ENCODE results near the gene RNMT. TPM values are rescaled to one million over a fixed set of nuclear protein-coding genes. Genes with fewer than 3 reads are reported as not detected.

Gene RNMT
- total and polyA plus RNA-seq, 2 of the 4 experiments (the other 2 are of a cell fraction): 13.3 to 13.6 TPM

DNA sequence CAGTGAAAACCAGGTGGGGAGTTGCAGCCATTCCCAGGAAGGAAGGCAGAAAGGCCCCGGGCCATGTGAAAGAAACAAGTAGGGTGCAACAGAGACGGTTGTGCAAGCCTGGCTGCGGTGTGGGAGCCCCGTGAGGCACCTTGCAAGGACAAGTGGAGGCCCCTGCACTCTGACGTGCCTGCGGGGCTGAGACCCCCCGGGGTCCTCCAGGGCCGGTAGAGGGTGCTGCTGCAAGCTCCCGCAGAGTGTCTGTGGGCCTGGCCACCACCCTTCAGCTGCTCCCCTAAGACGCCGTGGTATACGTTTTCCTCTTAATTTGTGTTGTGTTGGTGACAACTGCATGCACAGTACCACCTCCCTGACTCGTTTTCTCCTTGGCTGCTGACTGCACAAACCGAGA is 70.0 kb downstream of the RNMT start:
- no peak overlapping the region for H3K18ac ChIP-seq (ENCODE audit: low read depth, low read length)
- H3K27me3 ChIP-seq (ENCODE audit: control insufficient read depth, insufficient read depth, low read length): peaks cover 7% of the 10 kb centered on the region; the same call in 1 of the 2 replicates
- H4K91ac ChIP-seq (ENCODE audit: insufficient read depth, low read depth, low read length): no peak overlapping the region
- H4K5ac ChIP-seq (ENCODE audit: low read depth, low read length): no peak overlapping the region
- POLR2A ChIA-PET (ENCODE audit: unreplicated experiment): no interaction called here
- no peak overlapping the region for H2AK9ac ChIP-seq (replicated peaks; ENCODE audit: low read depth, low read length, poor library complexity)
- no peaks in the 10 kb centered on the region for H3K9me1 ChIP-seq (ENCODE audit: insufficient read depth, low read length)
- H3K56ac ChIP-seq (ENCODE audit: extremely low read depth, insufficient read depth, low read length): no peak overlapping the region
- H3K4me3 ChIP-seq (ENCODE audit: insufficient read depth, low read depth, low read length): no peak overlapping the region
- CTCF ChIA-PET: no interaction called here
- H4K20me1 ChIP-seq (ENCODE audit: insufficient read depth, low read length): no peaks in the 10 kb centered on the region
- H3K36me3 ChIP-seq (ENCODE audit: control insufficient read depth, insufficient read depth, low read length): no peaks in the 10 kb centered on the region
- ATAC-seq (ENCODE audit: low read depth) (no peak), DNase-seq (no peak)
- TF ChIP-seq FOS (IDR thresholded peaks at IDR 0.05; ENCODE audit: low read depth, low read length) (no peak), RAD21 (IDR thresholded peaks at IDR 0.05; ENCODE audit: low read length) (no peak), CHD1 (IDR thresholded peaks at IDR 0.05; ENCODE audit: low read depth, low read length) (no peak), SMC3 (IDR thresholded peaks at IDR 0.05; ENCODE audit: low read depth, low read length) (no peak), MAZ (IDR thresholded peaks at IDR 0.05; ENCODE audit: borderline replicate concordance, low read depth, low read length) (no peak), MXI1 (IDR thresholded peaks at IDR 0.05; ENCODE audit: borderline replicate concordance, low read depth, low read length) (no peak), CEBPB (IDR thresholded peaks at IDR 0.05; ENCODE audit: low read depth, low read length) (no peak), BHLHE40 (IDR thresholded peaks at IDR 0.05; ENCODE audit: low read depth, low read length) (no peak), RFX5 (IDR thresholded peaks at IDR 0.05; ENCODE audit: low read depth, low read length) (no peak)
- TF ChIP-seq, protein P1, sequence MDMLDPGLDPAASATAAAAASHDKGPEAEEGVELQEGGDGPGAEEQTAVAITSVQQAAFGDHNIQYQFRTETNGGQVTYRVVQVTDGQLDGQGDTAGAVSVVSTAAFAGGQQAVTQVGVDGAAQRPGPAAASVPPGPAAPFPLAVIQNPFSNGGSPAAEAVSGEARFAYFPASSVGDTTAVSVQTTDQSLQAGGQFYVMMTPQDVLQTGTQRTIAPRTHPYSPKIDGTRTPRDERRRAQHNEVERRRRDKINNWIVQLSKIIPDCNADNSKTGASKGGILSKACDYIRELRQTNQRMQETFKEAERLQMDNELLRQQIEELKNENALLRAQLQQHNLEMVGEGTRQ (IDR thresholded peaks at IDR 0.05; ENCODE audit: low read depth, low read length): no peak
- H3K9ac ChIP-seq (ENCODE audit: low read depth, low read length): no peak overlapping the region
- no peaks in the 10 kb centered on the region for H3K79me1 ChIP-seq (ENCODE audit: low read depth in 1 of 2, low read length in 2 of 2)
- no peak overlapping the region for H3K4me2 ChIP-seq (ENCODE audit: low read depth, low read length)
- H2BK120ac ChIP-seq (ENCODE audit: low read depth, low read length): no peak overlapping the region
- H2BK5ac ChIP-seq (ENCODE audit: low read depth, low read length, poor library complexity, severe bottlenecking): no peak overlapping the region
- H3K27ac ChIP-seq (ENCODE audit: insufficient read depth, low read length): no peak overlapping the region
- WGBS, 2 experiments (ENCODE audit: extremely low coverage in 2 of 2, insufficient read length in 1 of 2): 71% methylated on average over 4 of the region's 14 CpGs; no CpG with 5 or more reads in 1 of the 2 experiments
- dilution Hi-C loops (cut with HindIII; ENCODE audit: low sequenced_read_pairs, unreplicated experiment): no loop called here
- no peak overlapping the region for H2AFZ ChIP-seq (replicated peaks; ENCODE audit: low read length, poor library complexity)
- intact Hi-C loops (cut with micrococcal nuclease): no loop called here
- H3K23ac ChIP-seq (ENCODE audit: low read depth, low read length): no peak overlapping the region
- in situ Hi-C loops (cut with MboI; ENCODE audit: low sequenced_read_pairs): no loop called here
- no peak overlapping the region for H3K4ac ChIP-seq (ENCODE audit: low read depth, low read length)
- H3K14ac ChIP-seq (replicated peaks; ENCODE audit: low read depth, low read length): no peak overlapping the region
- no peak overlapping the region for H2BK15ac ChIP-seq (ENCODE audit: low read depth, low read length)
- H2BK20ac ChIP-seq (ENCODE audit: low read depth, low read length): no peak overlapping the region
- no TSS peak for BruUV-seq (replicated peaks)
- H3K4me1 ChIP-seq (ENCODE audit: control insufficient read depth, insufficient read depth, low read length): no peaks in the 10 kb centered on the region
- H4K8ac ChIP-seq (ENCODE audit: low read depth in 2 of 2, low read length in 2 of 2): no peak overlapping the region
- no peak overlapping the region for H2AK5ac ChIP-seq (ENCODE audit: low read depth, low read length)
- no peaks in the 10 kb centered on the region for H3K9me3 ChIP-seq (ENCODE audit: control insufficient read depth, insufficient read depth, low read length)
